GM12872 (cell line): ENCODE results near the gene PFKFB3.

ENCODE experiments used
- CTCF ChIP-seq: IDR thresholded peaks from 3 replicates; pipeline ENCODE4 v1.5.1; 2011; ENCODE audit warnings: low read depth, mild to moderate bottlenecking, low read length, moderate library complexity; ENCODE audit not compliant: insufficient read depth

The PFKFB3 gene

DNA sequence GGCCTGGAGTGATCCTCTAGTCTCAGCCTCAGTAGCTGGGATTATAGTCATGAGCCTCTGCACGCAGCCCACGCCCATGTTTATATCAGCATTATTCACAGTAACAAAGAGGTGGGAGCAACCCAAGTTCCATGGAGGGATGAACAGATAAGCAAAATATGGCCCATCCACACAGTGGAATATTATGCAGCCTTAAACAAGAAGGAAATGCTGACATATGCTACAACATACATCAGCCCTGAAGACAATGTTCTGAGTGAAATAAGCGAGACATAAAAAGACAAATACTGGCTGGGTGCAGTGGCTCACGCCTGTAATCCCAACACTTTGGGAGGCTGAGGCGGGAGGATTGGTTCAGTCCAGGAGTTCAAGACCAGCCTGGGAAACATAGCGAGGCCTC is 21.5 kb upstream of the PFKFB3 start:
- TF ChIP-seq CTCF = no peak

- no peak for TF ChIP-seq CTCF
Observed at GRCh38 chr10:6182454-6183098, 20.2 kb upstream of the PFKFB3 start.

- TF ChIP-seq CTCF = no peak
Observed at GRCh38 chr10:6185039-6185716, 17.6 kb upstream of the PFKFB3 start.

DNA sequence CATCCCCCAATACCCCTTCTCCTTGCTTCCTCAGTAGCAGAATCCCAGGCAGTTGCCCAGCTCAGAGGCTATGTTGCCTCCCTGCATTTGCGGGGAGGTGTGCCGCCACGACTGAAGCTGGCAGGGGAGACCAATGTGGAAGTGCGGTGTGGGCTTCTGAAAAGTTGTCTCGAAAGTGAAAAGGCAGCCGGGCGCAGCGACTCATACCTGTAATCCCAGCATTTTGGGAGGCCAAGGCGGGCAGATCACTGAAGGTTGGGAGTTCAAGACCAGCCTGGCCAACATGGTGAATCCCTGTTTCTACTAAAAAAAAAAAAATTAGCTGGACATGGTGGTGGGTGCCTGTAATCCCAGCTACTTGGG is 15.9 kb upstream of the PFKFB3 start:
- TF ChIP-seq CTCF = no peak

- TF ChIP-seq CTCF = no peak
Observed at GRCh38 chr10:6187278-6187677, 15.5 kb upstream of the PFKFB3 start.

DNA sequence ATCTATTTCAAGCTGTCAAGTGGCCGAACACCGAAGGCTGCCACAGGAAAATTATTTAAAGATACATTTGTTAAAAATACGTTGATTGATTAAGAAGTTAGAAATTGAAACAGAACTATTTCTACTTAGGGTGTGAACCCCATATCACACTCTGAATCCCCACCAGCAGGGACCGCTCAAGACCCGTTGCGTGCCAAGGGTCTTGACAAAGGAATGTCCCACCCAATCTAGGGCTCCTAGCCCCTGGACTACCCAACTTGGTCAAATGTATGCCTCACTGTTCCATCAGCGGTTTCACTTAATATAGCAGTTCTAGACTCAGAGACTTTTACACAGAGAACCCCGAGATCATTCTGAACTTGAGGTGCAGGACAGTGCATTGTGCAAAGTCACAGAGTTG is 11.6 kb upstream of the PFKFB3 start:
- TF ChIP-seq CTCF = no peak

DNA sequence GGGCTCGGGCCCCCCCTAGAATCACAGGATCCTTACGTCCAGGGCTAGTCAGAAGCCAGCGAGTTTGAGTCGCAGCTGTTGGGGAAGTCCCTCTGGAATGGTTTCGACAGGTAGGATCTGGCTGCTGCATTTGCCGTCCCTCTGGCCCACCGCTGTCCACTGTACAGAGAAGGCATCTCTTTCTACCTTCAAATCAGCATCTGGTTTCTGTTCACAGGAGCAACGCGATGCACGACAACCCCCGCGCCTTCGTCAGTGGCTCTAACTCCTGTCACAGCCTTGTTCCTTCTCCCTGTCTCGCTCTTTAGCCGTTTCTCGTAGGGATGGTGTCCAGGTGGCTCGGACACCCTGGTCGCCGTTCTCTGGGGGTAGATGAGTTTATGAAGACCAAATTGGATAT is 11.2 kb upstream of the PFKFB3 start:
- TF ChIP-seq CTCF = no peak
